Measurements from ENCODE around the gene NCKAP5.

NCKAP5 gene

DNA sequence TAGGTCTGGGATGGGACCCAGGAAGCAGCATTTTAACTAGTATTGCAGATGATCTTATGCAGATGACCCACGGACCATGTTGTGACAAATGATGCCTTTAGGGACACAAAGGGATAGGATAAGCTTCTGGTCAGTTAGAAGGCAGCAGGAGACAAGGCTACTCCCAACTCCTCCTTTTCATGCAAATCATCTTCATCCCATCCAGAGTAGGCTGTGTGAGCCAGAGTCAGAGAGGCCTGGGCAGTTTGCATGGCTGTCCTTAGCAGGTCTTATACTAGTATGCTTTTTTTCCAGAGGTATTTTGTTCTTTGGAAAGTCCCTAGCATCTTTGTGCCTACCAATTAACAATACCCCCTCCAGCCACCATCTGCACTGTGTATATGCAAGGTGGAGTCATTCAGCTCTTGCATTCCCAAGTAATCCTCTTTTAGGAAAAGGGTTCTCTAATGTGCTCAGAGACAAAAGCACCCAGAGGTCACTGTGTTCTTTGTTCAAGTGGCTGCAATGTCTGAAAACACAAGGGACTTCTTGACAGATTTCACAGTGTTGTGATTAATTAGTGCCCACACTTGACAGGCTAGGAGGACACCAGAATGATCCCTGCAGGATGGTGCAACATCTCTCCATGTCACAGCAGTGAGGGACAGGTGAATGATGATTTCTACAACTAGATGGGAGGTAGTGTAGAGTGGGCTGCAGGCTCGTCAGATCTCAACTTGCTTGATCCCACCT is 225.8 kb downstream of the NCKAP5 start:
- ChIA-PET CTCF (interaction anchor here (1.4 kb wide), 1 partner anchor 37 kb away, joined by 3 read pairs; no protein-coding TSS in a partner anchor), POLR2A (no interaction called here)
- TF ChIP-seq, protein P1, sequence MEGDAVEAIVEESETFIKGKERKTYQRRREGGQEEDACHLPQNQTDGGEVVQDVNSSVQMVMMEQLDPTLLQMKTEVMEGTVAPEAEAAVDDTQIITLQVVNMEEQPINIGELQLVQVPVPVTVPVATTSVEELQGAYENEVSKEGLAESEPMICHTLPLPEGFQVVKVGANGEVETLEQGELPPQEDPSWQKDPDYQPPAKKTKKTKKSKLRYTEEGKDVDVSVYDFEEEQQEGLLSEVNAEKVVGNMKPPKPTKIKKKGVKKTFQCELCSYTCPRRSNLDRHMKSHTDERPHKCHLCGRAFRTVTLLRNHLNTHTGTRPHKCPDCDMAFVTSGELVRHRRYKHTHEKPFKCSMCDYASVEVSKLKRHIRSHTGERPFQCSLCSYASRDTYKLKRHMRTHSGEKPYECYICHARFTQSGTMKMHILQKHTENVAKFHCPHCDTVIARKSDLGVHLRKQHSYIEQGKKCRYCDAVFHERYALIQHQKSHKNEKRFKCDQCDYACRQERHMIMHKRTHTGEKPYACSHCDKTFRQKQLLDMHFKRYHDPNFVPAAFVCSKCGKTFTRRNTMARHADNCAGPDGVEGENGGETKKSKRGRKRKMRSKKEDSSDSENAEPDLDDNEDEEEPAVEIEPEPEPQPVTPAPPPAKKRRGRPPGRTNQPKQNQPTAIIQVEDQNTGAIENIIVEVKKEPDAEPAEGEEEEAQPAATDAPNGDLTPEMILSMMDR (IDR thresholded peaks at IDR 0.05; ENCODE audit: control extremely low read depth, extremely low read depth, low read depth, missing control alignments), result no peak
- DNase-seq (ENCODE audit: extremely low spot score), result no peak

DNA sequence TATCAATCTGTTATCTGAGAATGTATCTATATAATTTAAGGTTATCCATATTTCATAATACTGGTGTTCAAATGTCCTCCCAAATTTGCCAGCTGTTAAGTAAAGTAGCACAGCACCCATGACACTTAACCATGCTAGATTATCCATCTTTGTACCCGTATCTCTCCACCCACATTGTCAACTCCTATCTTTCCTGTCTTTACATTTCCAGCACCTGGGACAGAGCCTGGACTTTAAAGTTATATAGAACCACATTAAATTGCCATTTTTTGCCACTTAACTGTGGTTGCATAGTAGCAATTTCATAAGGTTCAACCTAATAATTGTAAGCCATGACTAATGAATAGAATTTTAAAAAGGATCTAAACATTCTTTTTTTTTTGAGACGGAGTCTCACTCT is 226.7 kb downstream of the NCKAP5 start:
- POLR2A ChIA-PET, result no interaction called here

DNA sequence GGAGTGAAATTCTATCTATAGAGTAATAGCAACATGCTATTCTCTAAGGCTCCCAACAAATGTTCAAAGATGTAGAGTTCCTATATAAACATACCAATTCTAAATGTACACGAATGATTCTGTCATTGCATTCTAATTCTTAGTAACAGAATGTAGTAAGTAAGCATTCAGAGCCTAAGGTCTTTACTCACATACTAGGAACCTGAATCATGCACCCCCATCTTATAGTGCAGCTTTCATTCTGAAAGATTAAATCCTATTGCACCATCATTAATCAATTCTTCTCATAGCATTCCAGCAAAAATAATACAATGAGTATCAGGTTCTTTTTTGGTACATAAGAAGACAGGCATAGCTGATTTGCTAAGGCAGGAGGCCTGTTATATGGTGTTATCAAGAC is 230.0 kb downstream of the NCKAP5 start:
- no peak for DNase-seq (ENCODE audit: extremely low spot score)
- ChIA-PET POLR2A (no interaction called here), CTCF (no interaction called here)
- TF ChIP-seq, protein P1 (IDR thresholded peaks at IDR 0.05; ENCODE audit: control extremely low read depth, extremely low read depth, low read depth, missing control alignments), result no peak

More for the DNA sequence above, 226.7 kb downstream of the NCKAP5 start:
- no peak for DNase-seq (ENCODE audit: extremely low spot score)
- TF ChIP-seq, protein P1 (IDR thresholded peaks at IDR 0.05; ENCODE audit: control extremely low read depth, extremely low read depth, low read depth, missing control alignments), result no peak
- CTCF ChIA-PET, result interaction anchor here (0.8 to 1.4 kb wide), 2 partner anchors 12 to 38 kb away, joined by 3 read pairs; no protein-coding TSS in a partner anchor

DNA sequence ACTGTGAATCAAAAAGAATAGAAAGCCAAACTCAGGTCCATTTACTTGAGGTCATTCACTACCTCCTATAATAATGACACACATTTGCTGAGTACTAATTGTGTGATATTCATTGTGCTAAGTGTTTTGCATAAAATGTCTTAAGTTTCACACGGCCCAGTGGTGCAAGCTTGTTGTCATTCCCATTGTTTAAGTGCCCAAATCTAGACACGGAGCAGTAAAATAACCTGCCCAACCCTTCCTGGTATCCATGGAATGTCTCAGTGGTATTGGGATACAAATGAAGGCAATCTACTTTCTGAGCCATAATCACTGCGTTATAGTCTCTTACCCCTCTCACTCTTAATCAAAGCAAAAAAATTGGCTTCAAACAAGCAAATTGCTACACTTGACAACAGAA is 233.3 kb downstream of the NCKAP5 start:
- DNase-seq (ENCODE audit: extremely low spot score), result no peak
- ChIA-PET CTCF (no interaction called here), POLR2A (no interaction called here)

DNA sequence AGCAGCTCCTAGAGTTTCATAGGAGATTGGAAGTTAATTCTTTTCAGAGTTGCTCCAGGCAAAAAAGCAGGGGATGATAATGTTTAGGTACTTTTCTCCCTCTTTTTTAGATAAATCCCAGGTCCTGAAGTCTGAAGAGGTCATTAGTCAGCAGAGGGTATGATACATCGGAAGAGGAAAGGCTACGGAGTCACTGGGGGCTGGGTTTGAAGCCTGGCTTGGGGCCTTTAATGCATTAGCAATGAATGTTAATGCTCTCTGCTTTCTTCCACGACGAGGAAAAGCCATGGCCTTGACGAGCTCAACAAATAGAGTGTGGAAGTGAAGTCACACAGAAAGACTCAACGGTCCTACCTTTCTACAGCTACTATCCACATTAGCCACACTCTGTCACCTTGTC is 235.1 kb downstream of the NCKAP5 start:
- TF ChIP-seq, protein P1 (IDR thresholded peaks at IDR 0.05; ENCODE audit: control extremely low read depth, extremely low read depth, low read depth, missing control alignments), result no peak

More for the DNA sequence above, 233.3 kb downstream of the NCKAP5 start:
- TF ChIP-seq, protein P1 (IDR thresholded peaks at IDR 0.05; ENCODE audit: control extremely low read depth, extremely low read depth, low read depth, missing control alignments), result no peak

DNA sequence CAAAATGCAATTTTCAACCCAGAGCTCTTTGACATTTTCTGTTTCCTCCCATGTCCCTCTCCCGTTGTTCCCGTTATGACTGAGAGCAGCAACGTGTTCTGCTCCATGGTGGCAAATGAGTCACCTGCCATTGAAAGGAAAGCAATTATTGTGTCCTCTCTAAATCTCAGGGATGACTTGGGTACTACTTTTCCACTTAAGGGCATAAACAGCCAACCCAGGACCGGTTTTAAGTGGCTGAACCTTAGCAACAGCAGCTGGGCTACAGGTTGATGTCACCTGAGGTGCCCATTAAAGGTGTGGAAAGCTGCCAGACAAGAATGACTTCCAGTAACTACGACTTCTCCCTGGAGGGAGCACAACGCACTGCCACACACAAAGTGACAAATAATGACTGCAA is 236.8 kb downstream of the NCKAP5 start:
- CTCF ChIA-PET, result interaction anchor here (1.6 to 1.7 kb wide), 2 partner anchors 10 to 21 kb away, joined by 3 to 4 read pairs; no protein-coding TSS in a partner anchor
- POLR2A ChIA-PET, result no interaction called here
- no peak for DNase-seq (ENCODE audit: extremely low spot score)
- TF ChIP-seq, protein P1 (IDR thresholded peaks at IDR 0.05; ENCODE audit: control extremely low read depth, extremely low read depth, low read depth, missing control alignments), result no peak

More for the DNA sequence above, 235.1 kb downstream of the NCKAP5 start:
- DNase-seq (ENCODE audit: extremely low spot score), result no peak
- ChIA-PET POLR2A (no interaction called here), CTCF (no interaction called here)
